H1 (cell line): ENCODE results near the gene AVL9. TPM values are rescaled to one million over a fixed set of nuclear protein-coding genes. Genes with fewer than 3 reads are reported as not detected.

ENCODE experiments used
- CTCF ChIA-PET: fragments of 300-600 bp; sonication (Branson Sonifier 250); formaldehyde crosslinking; loops from one replicate; lab custom pipeline; 2021; ENCODE audit not compliant: partially characterized antibody; lab: Charles Lee
- POLR2A ChIA-PET: fragments of 300-600 bp; sonication (Branson Sonifier 250); formaldehyde crosslinking; loops from one replicate; lab custom pipeline; 2021; ENCODE audit warnings: inconsistent platforms; ENCODE audit not compliant: partially characterized antibody; lab: Charles Lee
- DNase-seq, 2 experiments: peaks; one replicate each; pipeline versions ENCODE4 v3.0.0 to v3.0.0-alpha.2; 2010 to 2022; ENCODE audit warnings: low spot score in 2 of 2, low read depth in 1 of 2, mixed read lengths in 1 of 2
- FAIRE-seq: peaks from 2 replicates; lab custom pipeline; 2011; peaks lifted over from hg19 to GRCh38; lab: Jason Lieb, UNC
- H2AFZ ChIP-seq: 2 replicates; pipeline ENCODE4 v1.8.1; 2012; ENCODE audit warnings: low read length, inconsistent platforms
- H2AK5ac ChIP-seq: 2 replicates; pipeline ENCODE4 v1.6.1; 2013; ENCODE audit warnings: low read depth, low read length
- H2BK120ac ChIP-seq: replicated peaks from 2 replicates; pipeline ENCODE3; 2013; ENCODE audit warnings: low read depth, low read length, inconsistent platforms
- H2BK12ac ChIP-seq: 2 replicates; pipeline ENCODE4 v1.6.1; 2013; ENCODE audit warnings: low read depth, low read length
- H2BK15ac ChIP-seq: 2 replicates; pipeline ENCODE4 v1.6.1; 2013; ENCODE audit warnings: low read length
- H2BK20ac ChIP-seq: 2 replicates; pipeline ENCODE4 v1.6.1; 2013; ENCODE audit warnings: low read length
- H2BK5ac ChIP-seq: 2 replicates; pipeline ENCODE4 v1.6.1; 2013; ENCODE audit warnings: low read depth, low read length
- H3K14ac ChIP-seq: 2 replicates; pipeline ENCODE4 v1.6.1; 2013; ENCODE audit warnings: inconsistent platforms; ENCODE audit not compliant: insufficient read length
- H3K18ac ChIP-seq: 2 replicates; pipeline ENCODE4 v1.6.1; 2013; ENCODE audit warnings: low read length; ENCODE audit errors: extremely low read depth
- H3K23ac ChIP-seq: 2 replicates; pipeline ENCODE4 v1.6.1; 2013; ENCODE audit warnings: inconsistent platforms; ENCODE audit not compliant: insufficient read length
- H3K23me2 ChIP-seq: 2 replicates; pipeline ENCODE4 v1.6.1; 2013; ENCODE audit warnings: low read depth, low read length
- H3K27ac ChIP-seq: 2 replicates; pipeline ENCODE4 v1.6.1; 2011; ENCODE audit warnings: low read depth, low read length, inconsistent platforms
- H3K27me3 ChIP-seq, 4 experiments: replicated peaks in 1 of 4; 1 replicate in 1 of 4; 2 replicates in 3 of 4; pipeline versions ENCODE4 v1.6.1 to v1.8.1; 2011 to 2013; ENCODE audit warnings: low read length in 3 of 4, mild to moderate bottlenecking in 3 of 4, inconsistent platforms in 2 of 4, mixed read lengths in 2 of 4, moderate library complexity in 1 of 4; ENCODE audit not compliant: control insufficient read depth in 3 of 4, insufficient read depth in 3 of 4; ENCODE audit errors: extremely low read depth in 1 of 4
- H3K36me3 ChIP-seq, 4 experiments: 2 replicates each; pipeline versions ENCODE4 v1.6.1 to v1.8.1; 2011 to 2013; ENCODE audit warnings: mild to moderate bottlenecking in 4 of 4, low read length in 3 of 4, moderate library complexity in 2 of 4, control low read depth in 1 of 4, inconsistent platforms in 1 of 4; ENCODE audit not compliant: insufficient read depth in 4 of 4, control insufficient read depth in 2 of 4
- H3K4ac ChIP-seq: replicated peaks from 2 replicates; pipeline ENCODE3; 2013; ENCODE audit warnings: low read length, low read depth, mixed read lengths, inconsistent platforms; ENCODE audit not compliant: insufficient read length
- H3K4me1 ChIP-seq, 4 experiments: replicated peaks in 1 of 4; 1 replicate in 1 of 4; 2 replicates in 3 of 4; pipeline versions ENCODE4 v1.6.1 to v1.8.1; 2011 to 2013; ENCODE audit warnings: low read length in 3 of 4, inconsistent platforms in 2 of 4, mixed read lengths in 1 of 4; ENCODE audit not compliant: insufficient read depth in 4 of 4, control insufficient read depth in 3 of 4
- H3K4me2 ChIP-seq, 2 experiments: 2 replicates each; pipeline versions ENCODE4 v1.6.1 to v1.8.1; 2011 to 2013; ENCODE audit warnings: low read depth in 2 of 2, low read length in 2 of 2, control low read depth in 1 of 2, inconsistent platforms in 1 of 2, mild to moderate bottlenecking in 1 of 2; ENCODE audit not compliant: insufficient read depth in 1 of 2
- H3K4me3 ChIP-seq, 4 experiments: fragments of 200-600, 300-600 bp in 1 of 4; sonication (generic), shearing (Covaris generic), sonication (Bioruptor Twin) in 1 of 4; 2 replicates each; pipeline versions ENCODE4 v1.5.1 to v1.8.1; 2011 to 2016; ENCODE audit warnings: low read length in 4 of 4, low read depth in 3 of 4, control low read depth in 2 of 4, inconsistent platforms in 2 of 4, mild to moderate bottlenecking in 2 of 4, mixed read lengths in 1 of 4, moderate library complexity in 1 of 4; ENCODE audit not compliant: insufficient read depth in 2 of 4; ENCODE audit errors: extremely low read depth in 1 of 4
- H3K56ac ChIP-seq: replicated peaks from 2 replicates; pipeline ENCODE3; 2013; ENCODE audit warnings: low read depth, mild to moderate bottlenecking, mixed read lengths, low read length, inconsistent platforms; ENCODE audit not compliant: insufficient read length
- H3K79me1 ChIP-seq: 2 replicates; pipeline ENCODE4 v1.6.1; 2013; ENCODE audit warnings: low read depth, low read length, control low read depth
- H3K79me2 ChIP-seq, 2 experiments: 2 replicates each; pipeline versions ENCODE4 v1.6.1 to v1.8.1; 2012 to 2013; ENCODE audit warnings: low read length in 2 of 2, mild to moderate bottlenecking in 2 of 2, inconsistent platforms in 1 of 2; ENCODE audit not compliant: insufficient read depth in 2 of 2, control insufficient read depth in 1 of 2
- H3K9ac ChIP-seq, 4 experiments: replicated peaks in 1 of 4; 1 replicate in 1 of 4; 2 replicates in 3 of 4; pipeline versions ENCODE4 v1.6.1 to v1.8.1; 2011 to 2013; ENCODE audit warnings: low read depth in 3 of 4, low read length in 3 of 4, control low read depth in 2 of 4, mild to moderate bottlenecking in 2 of 4, moderate library complexity in 2 of 4, inconsistent platforms in 1 of 4; ENCODE audit errors: extremely low read depth in 1 of 4
- H3K9me3 ChIP-seq, 2 experiments: 2 replicates each; pipeline versions ENCODE4 v1.6.1 to v1.8.1; 2012 to 2013; ENCODE audit warnings: mild to moderate bottlenecking in 2 of 2, moderate library complexity in 2 of 2, control low read depth in 1 of 2, inconsistent platforms in 1 of 2, low read depth in 1 of 2, low read length in 1 of 2, mixed read lengths in 1 of 2; ENCODE audit not compliant: insufficient read depth in 2 of 2
- H4K20me1 ChIP-seq, 2 experiments: replicated peaks in 1 of 2; 2 replicates each; pipeline versions ENCODE3 to v1.8.1; 2011 to 2013; ENCODE audit warnings: inconsistent platforms in 2 of 2, low read length in 2 of 2, mild to moderate bottlenecking in 1 of 2; ENCODE audit not compliant: insufficient read depth in 2 of 2, control insufficient read depth in 1 of 2
- H4K5ac ChIP-seq: 2 replicates; pipeline ENCODE4 v1.6.1; 2013; ENCODE audit warnings: low read length, low read depth, mixed read lengths, inconsistent platforms; ENCODE audit not compliant: insufficient read length
- H4K8ac ChIP-seq: 2 replicates; pipeline ENCODE4 v1.8.0; 2013; ENCODE audit warnings: mild to moderate bottlenecking, moderate library complexity, low read length, inconsistent platforms; ENCODE audit not compliant: insufficient read depth; ENCODE audit errors: extremely low read depth
- H4K91ac ChIP-seq: replicated peaks from 2 replicates; pipeline ENCODE3; 2013; ENCODE audit warnings: low read length, mixed read lengths, inconsistent platforms; ENCODE audit not compliant: insufficient read length
- KDM1A ChIP-seq: fragments of 200-600, 300-600 bp; sonication (generic); IDR thresholded peaks from 2 replicates; pipeline ENCODE4 v1.7.1; 2016; ENCODE audit warnings: mild to moderate bottlenecking, low read length, borderline replicate concordance
- NANOG ChIP-seq: IDR thresholded peaks from 2 replicates; pipeline ENCODE4 v1.6.1; 2011; ENCODE audit warnings: low read length, low read depth, mild to moderate bottlenecking, inconsistent platforms; ENCODE audit not compliant: insufficient read depth, poor library complexity, severe bottlenecking
- POLR2A ChIP-seq, 2 experiments: IDR thresholded peaks; 1 replicate in 1 of 2; 2 replicates in 1 of 2; pipeline ENCODE4 v1.6.1; 2011; ENCODE audit warnings: low read depth in 2 of 2, low read length in 2 of 2, mild to moderate bottlenecking in 2 of 2; ENCODE audit errors: control extremely low read depth in 1 of 2
- RFX5 ChIP-seq: IDR thresholded peaks from 2 replicates; pipeline ENCODE4 v1.6.1; 2011; ENCODE audit warnings: low read depth, low read length, improper control_type of control experiment, borderline replicate concordance
- TBP ChIP-seq: IDR thresholded peaks from 2 replicates; pipeline ENCODE4 v1.6.1; 2011; ENCODE audit warnings: low read depth, low read length, improper control_type of control experiment
- WGBS, 2 experiments: shearing (Covaris generic) in 1 of 2; methylation state at CpG; one replicate each; pipeline versions ENCODE4 v1.1.6 to v1.1.7; 2013 to 2015; ENCODE audit warnings: low lambda C conversion rate in 2 of 2, mixed read lengths in 2 of 2, inconsistent platforms in 1 of 2, low coverage in 1 of 2, missing lambda C conversion rate in 1 of 2; ENCODE audit not compliant: insufficient replicate concordance in 2 of 2, insufficient coverage in 1 of 2, insufficient read length in 1 of 2; ENCODE audit errors: extremely low coverage in 1 of 2, missing lambda C conversion rate in 1 of 2; 5-methylcytosine and 5-hydroxymethylcytosine counted together
- polyA plus RNA-seq, 7 experiments: library from polyadenylated mRNA; depleted of rRNA in 3 of 7; stranded (reverse) in 5 of 7; unstranded in 2 of 7; fragments of >200 nt in 5 of 7; fragments of 200-250 nt in 2 of 7; gene quantifications; 1 replicate in 5 of 7; 2 replicates in 1 of 7; 4 replicates in 1 of 7; pipeline versions ENCODE4 v1.2.1 to v1.2.3, GENCODE V29; 2011 to 2013; ENCODE audit warnings: missing spikeins in 2 of 7, mixed read lengths in 2 of 7
- total RNA-seq: library from RNA; stranded (reverse); fragmentation: NEBNext Ultra II Directional; extraction: Animal tissue kit (Norgen Biotek cat#: 25700); gene quantifications from 2 replicates; pipeline ENCODE4 v1.2.1, GENCODE V29; 2021
- TF ChIP-seq, protein P1 (sequence below): IDR thresholded peaks from 2 replicates; pipeline ENCODE4 v1.6.1; 2012; ENCODE audit warnings: low read length, inconsistent platforms

The AVL9 gene
- total and polyA plus RNA-seq, 2 of the 8 experiments (the other 6 are each of a cell fraction or from before 2014, with no cell fraction given): 15.5 to 42.1 TPM

DNA sequence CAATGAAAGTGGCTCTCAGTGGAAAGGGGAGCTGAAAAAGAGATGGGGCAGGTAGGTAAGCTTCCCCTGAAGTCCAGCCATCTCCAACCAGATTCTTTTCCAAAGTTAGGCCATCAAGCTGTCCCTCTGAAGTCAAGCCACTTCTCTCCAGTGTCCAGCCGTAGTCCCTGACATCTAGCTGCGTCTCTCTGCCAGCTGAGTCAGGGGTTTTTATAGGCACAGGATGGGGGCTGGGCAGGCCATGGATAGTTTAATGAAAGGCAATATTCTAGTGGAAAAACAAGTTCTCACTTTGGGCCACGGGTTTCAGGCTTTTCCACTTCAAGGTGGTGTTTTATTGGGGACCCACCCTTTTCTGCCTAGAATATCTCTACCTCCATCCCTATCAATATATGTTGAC lies 36.8 kb downstream of the AVL9 start:
- no peak overlapping the region for H2BK20ac ChIP-seq
- H3K4ac ChIP-seq: no peak overlapping the region
- H3K23ac ChIP-seq: no peak overlapping the region
- CTCF ChIA-PET: no interaction called here
- DNase-seq: no peak
- peaks cover 3% of the 10 kb centered on the region; the same call in 1 of the 2 replicates for H3K79me1 ChIP-seq
- H2AK5ac ChIP-seq: no peak overlapping the region
- FAIRE-seq: no peak
- no peak overlapping the region for H2BK12ac ChIP-seq
- no peak overlapping the region for H3K4me3 ChIP-seq
- H2BK120ac ChIP-seq: no peak overlapping the region
- H2AFZ ChIP-seq: no peak overlapping the region
- POLR2A ChIA-PET: interaction anchor here (0.6 to 3.3 kb wide), 4 partner anchors 17 to 177 kb away, joined by 3 to 15 read pairs (median 4); partner anchors contain the start of gene AVL9
- WGBS, 2 experiments: 97% methylated on average over 3 of the region's 3 CpGs; no CpG with 5 or more reads in 1 of the 2 experiments
- H3K4me1 ChIP-seq: peaks cover 10 to 20% (median 12%) of the 10 kb centered on the region in 4 experiments; a peak in 6 of 7 replicates
- H4K5ac ChIP-seq: no peak overlapping the region
- H2BK5ac ChIP-seq: no peak overlapping the region
- H3K56ac ChIP-seq: no peak overlapping the region
- TF ChIP-seq, protein P1, sequence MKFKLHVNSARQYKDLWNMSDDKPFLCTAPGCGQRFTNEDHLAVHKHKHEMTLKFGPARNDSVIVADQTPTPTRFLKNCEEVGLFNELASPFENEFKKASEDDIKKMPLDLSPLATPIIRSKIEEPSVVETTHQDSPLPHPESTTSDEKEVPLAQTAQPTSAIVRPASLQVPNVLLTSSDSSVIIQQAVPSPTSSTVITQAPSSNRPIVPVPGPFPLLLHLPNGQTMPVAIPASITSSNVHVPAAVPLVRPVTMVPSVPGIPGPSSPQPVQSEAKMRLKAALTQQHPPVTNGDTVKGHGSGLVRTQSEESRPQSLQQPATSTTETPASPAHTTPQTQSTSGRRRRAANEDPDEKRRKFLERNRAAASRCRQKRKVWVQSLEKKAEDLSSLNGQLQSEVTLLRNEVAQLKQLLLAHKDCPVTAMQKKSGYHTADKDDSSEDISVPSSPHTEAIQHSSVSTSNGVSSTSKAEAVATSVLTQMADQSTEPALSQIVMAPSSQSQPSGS: no peak
- no peak for TF ChIP-seq RFX5
- no peak for TF ChIP-seq TBP
- TF ChIP-seq KDM1A: no peak
- TF ChIP-seq POLR2A (IDR thresholded peaks at IDR 0.05; ENCODE audit: control extremely low read depth in 1 of 2, low read depth in 2 of 2, low read length in 2 of 2): no peak
- TF ChIP-seq NANOG: no peak
- no peak overlapping the region for H4K8ac ChIP-seq
- H3K79me2 ChIP-seq: peaks cover 0 to 62% of the 10 kb centered on the region in 2 experiments; a peak in 3 of 4 replicates
- H3K14ac ChIP-seq: no peak overlapping the region
- no peaks in the 10 kb centered on the region for H3K9me3 ChIP-seq
- H3K27ac ChIP-seq: no peak overlapping the region
- peaks cover 0 to 1% (median 0%) of the 10 kb centered on the region in 4 experiments; a peak in 1 of 7 replicates for H3K27me3 ChIP-seq
- no peak overlapping the region for H2BK15ac ChIP-seq
- no peak overlapping the region for H3K9ac ChIP-seq
- no peak overlapping the region for H3K4me2 ChIP-seq
- H4K20me1 ChIP-seq: peaks cover 1 to 14% of the 10 kb centered on the region in 2 experiments
- no peak overlapping the region for H3K18ac ChIP-seq
- no peaks in the 10 kb centered on the region; a peak in 1 of 8 replicates for H3K36me3 ChIP-seq
- no peaks in the 10 kb centered on the region for H3K23me2 ChIP-seq
- H4K91ac ChIP-seq: no peak overlapping the region
